ENCODE measurements around the gene FXYD5.

Gene FXYD5

DNA sequence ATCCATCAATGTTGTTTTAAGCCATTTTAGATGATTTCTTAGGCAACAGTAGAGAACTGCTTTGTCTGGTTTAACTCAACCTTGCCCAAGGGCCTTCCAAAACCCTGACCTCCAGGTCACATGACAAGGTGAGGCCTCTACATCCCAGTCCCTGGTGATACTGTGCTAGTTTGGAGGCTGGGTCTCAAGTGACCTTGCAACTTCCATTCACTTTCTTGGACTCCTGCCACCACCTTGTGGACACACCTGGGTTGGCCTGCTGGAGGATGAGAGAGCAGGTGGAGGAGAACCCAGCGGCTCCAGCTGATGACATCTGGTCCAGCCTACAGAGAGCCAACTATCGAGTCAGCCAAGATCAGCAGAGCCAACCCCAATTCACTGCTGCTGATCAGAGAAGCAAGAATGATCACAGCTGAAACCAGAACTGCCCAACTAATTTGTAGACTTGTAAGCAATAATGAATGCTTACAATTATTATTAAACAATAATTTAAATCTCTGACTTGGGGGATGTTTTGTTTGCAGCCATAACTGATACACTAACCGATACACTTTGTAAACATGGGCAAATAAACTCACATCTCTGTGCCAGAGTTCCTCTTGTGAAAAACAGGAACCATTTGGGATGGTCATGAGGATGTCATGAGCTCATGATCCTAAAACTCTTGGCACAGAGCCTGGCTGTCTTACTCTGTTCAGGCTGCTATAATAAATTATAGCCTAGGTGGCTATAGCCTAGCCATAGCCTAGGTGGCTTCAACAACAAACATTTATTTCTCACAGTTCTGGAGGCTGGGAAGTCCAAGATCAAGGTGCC, 62.5 kb downstream of the FXYD5 start:
- peak; percentile 44 for DNase-seq

- DNase-seq, result no peak
Measured at GRCh38 chr19:35217649-35217990, 63.1 kb downstream of the FXYD5 start.

GRCh38 chr19:35219008-35219407, 64.5 kb downstream of the FXYD5 start:
- no peak for DNase-seq
